ENCODE measurements around the gene GBP3. TPM values are rescaled to one million over a fixed set of nuclear protein-coding genes. Genes with fewer than 3 reads are reported as not detected.

The GBP3 gene

GRCh38 chr1:88973520-88974137, 49.0 kb downstream of the GBP3 start:
- H3K27me3 ChIP-seq (ENCODE audit: control insufficient read depth, insufficient read depth, low read length) = no peaks in the 10 kb centered on the region
- no peak overlapping the region for H3K4me3 ChIP-seq (ENCODE audit: low read length)
- H3K9me3 ChIP-seq (replicated peaks; ENCODE audit: low read length) = no peaks in the 10 kb centered on the region
- peaks cover 1% of the 10 kb centered on the region for H3K36me3 ChIP-seq (ENCODE audit: insufficient read depth, low read length)
- H3K9ac ChIP-seq (ENCODE audit: low read depth, low read length) = no peak overlapping the region
- no peak overlapping the region for H3K4me2 ChIP-seq (ENCODE audit: low read length)
- H3K4me1 ChIP-seq (ENCODE audit: control insufficient read depth, insufficient read depth, low read length) = no peaks in the 10 kb centered on the region

- Histone ChIP-seq H3K4me2 (ENCODE audit: low read length) (no peak overlapping the region), H3K36me3 (ENCODE audit: insufficient read depth, low read length) (peaks cover 44% of the 10 kb centered on the region), H3K4me3 (ENCODE audit: low read length) (no peak overlapping the region), H3K27me3 (ENCODE audit: control insufficient read depth, insufficient read depth, low read length) (no peaks in the 10 kb centered on the region), H3K9ac (ENCODE audit: low read depth, low read length) (no peak overlapping the region), H3K9me3 (replicated peaks; ENCODE audit: low read length) (no peaks in the 10 kb centered on the region), H3K4me1 (ENCODE audit: control insufficient read depth, insufficient read depth, low read length) (no peaks in the 10 kb centered on the region)
These were observed 60.9 kb downstream of the GBP3 start for GRCh38 chr1:88961647-88962275.

- H3K27me3 ChIP-seq (ENCODE audit: control insufficient read depth, insufficient read depth, low read length) = no peaks in the 10 kb centered on the region
These were observed 61.6 kb downstream of the GBP3 start for GRCh38 chr1:88961081-88961480.

More at GRCh38 chr1:88961081-88961480, 61.6 kb downstream of the GBP3 start:
- peaks cover 42% of the 10 kb centered on the region for H3K36me3 ChIP-seq (ENCODE audit: insufficient read depth, low read length)
- H3K4me1 ChIP-seq (ENCODE audit: control insufficient read depth, insufficient read depth, low read length) = no peaks in the 10 kb centered on the region
- H3K4me2 ChIP-seq (ENCODE audit: low read length) = no peak overlapping the region
- no peak overlapping the region for H3K9ac ChIP-seq (ENCODE audit: low read depth, low read length)
- H3K9me3 ChIP-seq (replicated peaks; ENCODE audit: low read length) = no peaks in the 10 kb centered on the region
- no peak overlapping the region for H3K4me3 ChIP-seq (ENCODE audit: low read length)

Small RNA genes within 50 kb of the gene (small RNA-seq; reads per million reads assigned to genes)
- gene RF00019 = not detected

Data from skeletal muscle satellite cell (primary cell).